Vagina (tissue), 2 donors: Measurements from ENCODE around the gene PSMD6.

Experiments used
- CTCF ChIP-seq, 3 experiments: fragments of 450-650 bp in 2 of 3; fragments of 200-600 bp in 1 of 3; sonication (generic) in 1 of 3; IDR thresholded peaks; one replicate each; pipeline ENCODE4 v1.5.1; 2017 to 2019; ENCODE audit warnings: antibody characterized with exemption in 3 of 3, mild to moderate bottlenecking in 2 of 3, moderate library complexity in 2 of 3
- POLR2A ChIP-seq, 2 donors: fragments of 450-650 bp; IDR thresholded peaks; one replicate each; pipeline ENCODE4 v1.6.1; 2017; ENCODE audit warnings: antibody characterized with exemption in 2 of 2, mild to moderate bottlenecking in 2 of 2, moderate library complexity in 2 of 2
- POLR2AphosphoS5 ChIP-seq, 2 donors: sonication (generic); formaldehyde crosslinking; IDR thresholded peaks; one replicate each; pipeline ENCODE4 v1.9.0; 2017; ENCODE audit warnings: antibody characterized with exemption in 2 of 2, mild to moderate bottlenecking in 2 of 2, low read depth in 1 of 2; ENCODE audit not compliant: insufficient read depth in 1 of 2

- TF ChIP-seq CTCF (IDR thresholded peaks at IDR 0.05): no peak
- no peak for TF ChIP-seq POLR2A (IDR thresholded peaks at IDR 0.05)
- TF ChIP-seq POLR2AphosphoS5 (IDR thresholded peaks at IDR 0.05; ENCODE audit: insufficient read depth in 1 of 2, low read depth in 1 of 2): no peak
Measured at GRCh38 chr3:63966007-63966406, 57.3 kb downstream of the PSMD6 start.
